NT2/D1 (cell line): ENCODE data around the gene MTHFD2L.

Source experiments
- SUZ12 ChIP-seq: IDR thresholded peaks from 2 replicates; pipeline ENCODE4 v1.6.1; 2011; ENCODE audit not compliant: insufficient read length, insufficient read depth; ENCODE audit errors: extremely low read depth
- YY1 ChIP-seq: IDR thresholded peaks from 2 replicates; pipeline ENCODE4 v1.6.1; 2011; ENCODE audit not compliant: insufficient read length, insufficient read depth
- ZNF274 ChIP-seq: IDR thresholded peaks from 2 replicates; pipeline ENCODE4 v1.6.1; 2011; ENCODE audit warnings: mild to moderate bottlenecking, low read depth, low read length

DNA sequence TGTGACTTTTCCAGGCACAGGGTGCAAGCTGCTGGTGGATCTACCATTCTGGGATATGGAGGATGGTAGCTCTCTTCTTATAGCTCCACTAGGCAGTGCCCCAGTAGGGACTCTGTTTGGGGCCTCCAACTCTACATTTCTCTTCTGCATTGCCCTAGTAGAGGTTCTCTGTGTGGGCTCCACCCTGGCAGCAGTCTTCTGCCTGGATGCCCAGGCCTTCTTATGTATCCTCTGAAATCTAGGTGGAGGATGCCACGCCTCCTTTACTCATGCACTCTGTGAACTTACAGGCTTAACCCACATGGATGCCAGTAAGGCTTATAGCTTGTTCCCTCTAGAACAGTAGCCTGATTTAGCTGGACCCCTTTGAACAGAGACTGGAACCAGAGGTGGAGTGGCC lies 186.1 kb downstream of the MTHFD2L start:
- TF ChIP-seq YY1: no peak
- no peak for TF ChIP-seq ZNF274
- TF ChIP-seq SUZ12: no peak
